Measurements from ENCODE around the gene SNIP1. TPM values are rescaled to one million over a fixed set of nuclear protein-coding genes. Genes with fewer than 3 reads are reported as not detected.

The SNIP1 gene
- total and polyA plus RNA-seq, 2 experiments from 2014 or later = 7.0 to 11.4 TPM

DNA sequence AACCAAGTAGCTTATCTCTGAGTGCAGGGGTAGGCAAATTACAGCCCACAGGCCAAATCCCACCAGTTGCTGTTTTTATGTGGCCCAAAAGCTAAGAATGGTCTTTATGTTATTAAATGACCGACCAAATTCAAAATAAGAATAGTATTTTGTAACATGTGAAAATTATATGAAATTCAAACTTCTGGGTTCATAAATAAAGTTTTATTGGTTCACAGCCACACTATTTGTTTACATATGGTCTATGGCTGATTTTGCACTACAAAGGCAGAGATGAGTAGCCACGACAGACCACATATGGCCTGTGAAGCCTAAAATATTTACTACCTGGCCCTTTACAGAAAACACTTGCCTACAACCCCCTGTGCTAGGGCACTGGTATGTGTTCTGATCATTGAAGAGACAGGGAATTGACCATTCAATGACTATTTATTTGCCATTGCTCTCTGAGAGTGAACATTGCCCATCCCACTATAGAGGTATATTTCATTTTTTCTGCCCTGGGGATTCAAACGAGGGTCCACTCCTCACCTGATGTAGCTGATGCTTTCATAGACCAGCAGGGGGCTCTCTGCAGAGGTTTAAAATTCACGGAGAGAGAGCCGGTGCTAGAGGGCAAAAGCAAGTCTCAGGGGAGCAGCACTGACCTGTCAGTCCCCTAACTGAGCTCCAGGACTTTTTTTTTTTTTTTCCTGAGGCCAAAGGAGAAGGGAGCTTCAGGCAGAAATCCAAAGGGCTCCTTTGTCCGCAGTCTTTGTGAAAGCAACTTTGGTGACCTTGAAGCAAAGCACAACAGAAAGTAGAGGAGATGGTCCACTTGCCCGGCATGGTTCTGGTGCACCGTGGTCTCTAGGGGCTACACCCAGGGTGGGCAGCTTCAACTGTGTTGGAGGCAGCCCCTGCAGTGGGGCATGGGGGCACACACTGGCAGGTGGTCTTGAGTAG, 48.9 kb upstream of the SNIP1 start:
- no peak overlapping the region for H3K4me3 Mint-ChIP-seq
- H3K9me2 ChIP-seq (ENCODE audit: insufficient read depth) = no peaks in the 10 kb centered on the region

DNA sequence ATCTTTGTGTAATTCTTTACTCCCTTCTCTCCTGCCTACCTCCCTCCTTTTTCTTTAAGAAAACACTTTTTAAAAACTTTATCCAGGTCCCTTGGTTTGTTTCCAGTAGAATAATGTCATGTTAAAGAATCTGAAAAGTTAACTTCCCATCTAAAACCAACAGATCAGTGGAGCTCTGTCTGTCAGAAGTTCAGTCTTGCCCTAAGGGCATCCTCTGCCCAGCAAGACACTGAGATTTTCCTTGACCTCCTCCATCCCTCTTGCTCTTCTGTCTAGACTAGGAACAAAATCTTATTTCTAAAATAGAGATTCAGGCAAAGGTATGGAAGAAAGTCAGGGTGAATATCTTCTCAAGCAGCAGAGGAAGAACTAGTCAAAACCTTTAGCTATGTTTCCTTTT, 47.3 kb upstream of the SNIP1 start:
- no peaks in the 10 kb centered on the region for H3K79me2 ChIP-seq (replicated peaks; ENCODE audit: insufficient read depth)
- no peak overlapping the region for H3K4me3 ChIP-seq
- Mint-ChIP-seq H3K27ac (no peak overlapping the region), H3K4me1 (no peaks in the 10 kb centered on the region), H3K4me3 (no peak overlapping the region), H3K36me3 (ENCODE audit: low read depth) (no peaks in the 10 kb centered on the region), H3K9me3 (no peaks in the 10 kb centered on the region), H3K27me3 (ENCODE audit: insufficient read depth, low read depth, poor library complexity) (peaks cover 6% of the 10 kb centered on the region)
- H3K9me2 ChIP-seq (ENCODE audit: insufficient read depth) = no peaks in the 10 kb centered on the region
- H3F3A ChIP-seq (replicated peaks; ENCODE audit: low read depth) = no peaks in the 10 kb centered on the region
- H3K4me1 ChIP-seq (ENCODE audit: insufficient read depth) = no peaks in the 10 kb centered on the region
- no peak overlapping the region for H3K27ac ChIP-seq (ENCODE audit: low read depth)
- DNase-seq (ENCODE audit: low spot score) = no peak
- no peaks in the 10 kb centered on the region for H4K20me1 ChIP-seq (replicated peaks; ENCODE audit: insufficient read depth)
- no peaks in the 10 kb centered on the region; the same call in 1 of the 2 replicates for H3K27me3 ChIP-seq (ENCODE audit: insufficient read depth)
- no peak overlapping the region for H2AFZ ChIP-seq
- H3K4me2 ChIP-seq = no peak overlapping the region
- no peak for ATAC-seq
- H3K36me3 ChIP-seq (ENCODE audit: insufficient read depth) = no peaks in the 10 kb centered on the region
- TF ChIP-seq EZH2 (IDR thresholded peaks at IDR 0.05; ENCODE audit: low read depth, unreplicated experiment) = no peak
- no peak for TF ChIP-seq NANOG (IDR thresholded peaks at IDR 0.05; ENCODE audit: borderline replicate concordance)
- no peak for TF ChIP-seq CREB1 (CRISPR knock-in tag; IDR thresholded peaks at IDR 0.05; ENCODE audit: low read depth)
- no peak for TF ChIP-seq ZNF114 (CRISPR knock-in tag; IDR thresholded peaks at IDR 0.05)
- no peak for TF ChIP-seq ZNF331 (CRISPR knock-in tag; IDR thresholded peaks at IDR 0.05; ENCODE audit: low read depth)
- TF ChIP-seq POLR2AphosphoS5 (IDR thresholded peaks at IDR 0.05; ENCODE audit: low read depth) = no peak
- TF ChIP-seq, protein P1, sequence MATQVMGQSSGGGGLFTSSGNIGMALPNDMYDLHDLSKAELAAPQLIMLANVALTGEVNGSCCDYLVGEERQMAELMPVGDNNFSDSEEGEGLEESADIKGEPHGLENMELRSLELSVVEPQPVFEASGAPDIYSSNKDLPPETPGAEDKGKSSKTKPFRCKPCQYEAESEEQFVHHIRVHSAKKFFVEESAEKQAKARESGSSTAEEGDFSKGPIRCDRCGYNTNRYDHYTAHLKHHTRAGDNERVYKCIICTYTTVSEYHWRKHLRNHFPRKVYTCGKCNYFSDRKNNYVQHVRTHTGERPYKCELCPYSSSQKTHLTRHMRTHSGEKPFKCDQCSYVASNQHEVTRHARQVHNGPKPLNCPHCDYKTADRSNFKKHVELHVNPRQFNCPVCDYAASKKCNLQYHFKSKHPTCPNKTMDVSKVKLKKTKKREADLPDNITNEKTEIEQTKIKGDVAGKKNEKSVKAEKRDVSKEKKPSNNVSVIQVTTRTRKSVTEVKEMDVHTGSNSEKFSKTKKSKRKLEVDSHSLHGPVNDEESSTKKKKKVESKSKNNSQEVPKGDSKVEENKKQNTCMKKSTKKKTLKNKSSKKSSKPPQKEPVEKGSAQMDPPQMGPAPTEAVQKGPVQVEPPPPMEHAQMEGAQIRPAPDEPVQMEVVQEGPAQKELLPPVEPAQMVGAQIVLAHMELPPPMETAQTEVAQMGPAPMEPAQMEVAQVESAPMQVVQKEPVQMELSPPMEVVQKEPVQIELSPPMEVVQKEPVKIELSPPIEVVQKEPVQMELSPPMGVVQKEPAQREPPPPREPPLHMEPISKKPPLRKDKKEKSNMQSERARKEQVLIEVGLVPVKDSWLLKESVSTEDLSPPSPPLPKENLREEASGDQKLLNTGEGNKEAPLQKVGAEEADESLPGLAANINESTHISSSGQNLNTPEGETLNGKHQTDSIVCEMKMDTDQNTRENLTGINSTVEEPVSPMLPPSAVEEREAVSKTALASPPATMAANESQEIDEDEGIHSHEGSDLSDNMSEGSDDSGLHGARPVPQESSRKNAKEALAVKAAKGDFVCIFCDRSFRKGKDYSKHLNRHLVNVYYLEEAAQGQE (IDR thresholded peaks at IDR 0.05; ENCODE audit: unreplicated experiment) = no peak
- no peak for TF ChIP-seq STAT1 (IDR thresholded peaks at IDR 0.05; ENCODE audit: unreplicated experiment)

More for the DNA sequence above, 48.9 kb upstream of the SNIP1 start:
- H2AFZ ChIP-seq = no peak overlapping the region
- H3K27ac Mint-ChIP-seq = no peak overlapping the region
- H3K4me1 ChIP-seq (ENCODE audit: insufficient read depth) = no peaks in the 10 kb centered on the region
- no peaks in the 10 kb centered on the region for H3K36me3 Mint-ChIP-seq (ENCODE audit: low read depth)
- H3F3A ChIP-seq (replicated peaks; ENCODE audit: low read depth) = no peaks in the 10 kb centered on the region
- ATAC-seq = peak; percentile 92
- DNase-seq (ENCODE audit: low spot score) = peak; percentile 89
- H3K9me3 Mint-ChIP-seq = no peaks in the 10 kb centered on the region
- TF ChIP-seq JUNB (IDR thresholded peaks at IDR 0.05; ENCODE audit: unreplicated experiment) (no peak), POLR2AphosphoS5 (IDR thresholded peaks at IDR 0.05; ENCODE audit: low read depth) (no peak)
- TF ChIP-seq, protein P2, sequence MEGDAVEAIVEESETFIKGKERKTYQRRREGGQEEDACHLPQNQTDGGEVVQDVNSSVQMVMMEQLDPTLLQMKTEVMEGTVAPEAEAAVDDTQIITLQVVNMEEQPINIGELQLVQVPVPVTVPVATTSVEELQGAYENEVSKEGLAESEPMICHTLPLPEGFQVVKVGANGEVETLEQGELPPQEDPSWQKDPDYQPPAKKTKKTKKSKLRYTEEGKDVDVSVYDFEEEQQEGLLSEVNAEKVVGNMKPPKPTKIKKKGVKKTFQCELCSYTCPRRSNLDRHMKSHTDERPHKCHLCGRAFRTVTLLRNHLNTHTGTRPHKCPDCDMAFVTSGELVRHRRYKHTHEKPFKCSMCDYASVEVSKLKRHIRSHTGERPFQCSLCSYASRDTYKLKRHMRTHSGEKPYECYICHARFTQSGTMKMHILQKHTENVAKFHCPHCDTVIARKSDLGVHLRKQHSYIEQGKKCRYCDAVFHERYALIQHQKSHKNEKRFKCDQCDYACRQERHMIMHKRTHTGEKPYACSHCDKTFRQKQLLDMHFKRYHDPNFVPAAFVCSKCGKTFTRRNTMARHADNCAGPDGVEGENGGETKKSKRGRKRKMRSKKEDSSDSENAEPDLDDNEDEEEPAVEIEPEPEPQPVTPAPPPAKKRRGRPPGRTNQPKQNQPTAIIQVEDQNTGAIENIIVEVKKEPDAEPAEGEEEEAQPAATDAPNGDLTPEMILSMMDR (conservative IDR thresholded peaks at IDR 0.05; ENCODE audit: low read depth in 2 of 2) = peak; percentile 76 to 86
- H3K4me3 ChIP-seq = no peak overlapping the region
- H3K4me1 Mint-ChIP-seq = no peaks in the 10 kb centered on the region
- H3K27ac ChIP-seq (ENCODE audit: low read depth) = no peak overlapping the region
- peaks cover 6% of the 10 kb centered on the region for H3K27me3 Mint-ChIP-seq (ENCODE audit: insufficient read depth, low read depth, poor library complexity)
- H4K20me1 ChIP-seq (replicated peaks; ENCODE audit: insufficient read depth) = no peaks in the 10 kb centered on the region
- H3K4me2 ChIP-seq = no peak overlapping the region
- H3K36me3 ChIP-seq (ENCODE audit: insufficient read depth) = no peaks in the 10 kb centered on the region
- H3K79me2 ChIP-seq (replicated peaks; ENCODE audit: insufficient read depth) = no peaks in the 10 kb centered on the region
- H3K27me3 ChIP-seq (ENCODE audit: insufficient read depth) = peaks cover 8% of the 10 kb centered on the region; the same call in 1 of the 2 replicates

Data from GM23338 (cell line).